ENCODE data around the gene AGAP3.

DNA sequence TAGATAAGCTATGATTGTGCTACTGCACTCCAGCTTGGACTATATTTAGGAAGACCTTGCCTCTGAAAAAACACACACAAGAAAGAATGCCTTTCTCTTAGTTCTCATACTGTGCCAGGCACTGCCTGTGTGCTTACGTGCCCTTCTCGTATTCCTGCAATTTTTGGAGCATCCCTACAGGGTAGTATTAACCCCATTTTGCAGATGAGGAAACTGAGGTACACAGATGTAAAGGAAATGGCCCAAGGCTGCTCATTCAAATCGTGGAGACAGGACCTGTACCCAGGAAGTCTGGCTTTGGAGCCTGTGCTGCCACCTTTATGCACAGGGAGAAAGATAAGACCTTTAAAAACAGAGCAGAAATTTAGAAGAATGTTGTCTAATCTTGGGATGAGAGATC, 16.7 kb downstream of the AGAP3 start:
- TF ChIP-seq GATA2 (IDR thresholded peaks at IDR 0.05; ENCODE audit: low read depth, low read length) (no peak), GATA3 (IDR thresholded peaks at IDR 0.05; ENCODE audit: low read depth, low read length) (no peak)
